GM12891 (cell line): ENCODE results near the gene AMOTL2.

Source experiments
- PAX5 ChIP-seq: IDR thresholded peaks from 2 replicates; pipeline ENCODE4 v1.6.1; 2011; ENCODE audit warnings: low read length, moderate library complexity, mild to moderate bottlenecking; ENCODE audit not compliant: insufficient read depth, severe bottlenecking
- POLR2A ChIP-seq: IDR thresholded peaks from 2 replicates; pipeline ENCODE4 v1.6.1; 2011; ENCODE audit warnings: low read depth, low read length, control low read depth
- POLR2AphosphoS5 ChIP-seq: IDR thresholded peaks from 2 replicates; pipeline ENCODE4 v1.6.1; 2011; ENCODE audit warnings: low read depth, low read length, control low read depth
- SPI1 ChIP-seq: IDR thresholded peaks from 2 replicates; pipeline ENCODE4 v1.6.1; 2011; ENCODE audit warnings: low read depth, low read length, control low read depth
- TAF1 ChIP-seq: IDR thresholded peaks from 2 replicates; pipeline ENCODE4 v1.6.1; 2011; ENCODE audit warnings: low read depth, low read length, control low read depth

GRCh38 chr3:134365766-134366065 lies 8.5 kb downstream of the AMOTL2 start:
- no peak for TF ChIP-seq POLR2A
- TF ChIP-seq PAX5: no peak
- no peak for TF ChIP-seq POLR2AphosphoS5
- no peak for TF ChIP-seq SPI1
- TF ChIP-seq TAF1: no peak
